Measurements from ENCODE around the gene VASH2.

The VASH2 gene

DNA sequence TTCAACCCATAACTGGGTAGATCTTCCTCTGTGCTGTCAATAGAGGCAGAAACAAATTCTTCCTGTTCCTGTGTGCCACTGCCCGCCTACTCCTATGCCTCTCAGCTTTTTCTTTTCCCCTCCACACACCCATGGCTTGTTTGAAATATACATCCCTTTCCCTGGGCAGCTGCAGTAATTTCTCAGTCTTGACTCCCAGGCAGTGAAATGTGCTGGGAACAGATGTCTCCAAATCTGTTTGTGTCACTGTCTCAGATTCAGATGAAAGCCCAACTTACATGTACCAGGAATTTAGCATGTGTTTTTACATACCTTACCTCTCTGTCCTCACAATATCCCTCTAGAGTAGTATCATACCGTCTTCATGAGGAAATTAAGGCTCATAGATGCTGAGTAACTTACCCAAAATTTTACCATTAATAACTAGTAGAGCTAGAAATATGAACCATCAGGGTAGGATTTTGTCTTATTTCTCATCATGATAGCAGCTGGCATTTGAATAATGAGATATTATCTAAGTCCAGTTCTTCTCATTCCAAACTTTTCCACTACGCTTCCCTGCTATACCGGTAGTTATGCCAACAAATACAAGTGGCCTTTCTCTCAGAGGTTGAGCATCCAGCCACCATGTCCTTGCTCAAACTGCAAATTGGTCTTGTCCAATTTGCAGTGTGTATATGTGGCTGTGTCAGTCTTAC lies 4.7 kb upstream of the VASH2 start:
- Histone ChIP-seq H3K9me3 (ENCODE audit: control insufficient read depth, low read length) (peaks cover 3% of the 10 kb centered on the region), H3K36me3 (ENCODE audit: control insufficient read depth, insufficient read depth, low read length) (no peaks in the 10 kb centered on the region), H3K4me3 (ENCODE audit: extremely low read depth, insufficient read depth, low read length, poor library complexity, severe bottlenecking) (no peak overlapping the region), H3K27ac (ENCODE audit: low read depth, low read length, severe bottlenecking) (no peak overlapping the region), H3K4me1 (ENCODE audit: control insufficient read depth, insufficient read depth, low read length, poor library complexity, severe bottlenecking) (no peaks in the 10 kb centered on the region)
- WGBS, 2 experiments (ENCODE audit: insufficient coverage in 2 of 2), result 86 to 100% methylated on average over 1 to 2 of the region's 4 CpGs

DNA sequence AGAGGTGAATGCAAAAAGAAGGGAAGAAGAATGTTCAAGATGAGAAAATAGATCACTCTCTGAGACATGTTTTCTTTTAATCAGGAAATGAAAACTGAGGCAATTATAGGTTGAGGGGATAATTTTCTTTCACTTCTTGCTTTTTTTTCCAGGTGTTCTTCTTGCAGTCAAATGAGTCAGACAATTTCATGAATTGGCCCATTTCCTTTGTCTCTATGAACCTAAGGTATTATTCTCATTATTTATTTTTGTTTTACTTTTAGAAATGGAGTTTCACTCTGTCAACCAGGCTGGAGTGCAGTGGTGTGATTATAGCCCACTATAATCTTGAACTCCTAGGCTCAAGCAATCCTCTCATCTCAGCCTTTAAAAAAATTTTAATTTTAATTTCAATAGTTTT lies 3.5 kb upstream of the VASH2 start:
- Histone ChIP-seq H3K9me3 (ENCODE audit: control insufficient read depth, low read length) (no peaks in the 10 kb centered on the region), H3K4me3 (ENCODE audit: extremely low read depth, insufficient read depth, low read length, poor library complexity, severe bottlenecking) (no peak overlapping the region), H3K36me3 (ENCODE audit: control insufficient read depth, insufficient read depth, low read length) (no peaks in the 10 kb centered on the region), H3K27ac (ENCODE audit: low read depth, low read length, severe bottlenecking) (no peak overlapping the region), H3K4me1 (ENCODE audit: control insufficient read depth, insufficient read depth, low read length, poor library complexity, severe bottlenecking) (no peaks in the 10 kb centered on the region)

DNA sequence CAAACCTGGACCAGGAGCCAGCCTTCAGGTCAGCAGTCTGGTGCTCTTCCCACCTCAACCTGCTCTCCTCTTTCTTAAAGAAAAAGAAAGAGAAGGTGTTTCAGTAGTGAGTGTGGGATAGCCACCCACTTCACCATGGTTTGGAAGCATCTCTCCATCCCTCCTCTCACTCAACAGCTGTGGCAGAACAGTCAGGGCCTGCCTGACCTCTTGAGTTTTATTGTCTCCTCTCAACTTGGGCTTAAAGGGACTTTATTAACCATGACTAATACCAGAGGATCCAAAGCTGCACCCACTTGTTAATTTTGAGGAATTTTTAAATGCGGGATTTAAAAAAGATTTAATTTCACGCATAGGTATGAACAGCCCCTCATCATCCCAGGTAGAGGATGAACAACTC lies 570 bp upstream of the VASH2 start:
- H3K9me3 ChIP-seq (ENCODE audit: control insufficient read depth, low read length), result no peaks in the 10 kb centered on the region
- H3K36me3 ChIP-seq (ENCODE audit: control insufficient read depth, insufficient read depth, low read length), result peaks cover 9% of the 10 kb centered on the region
- no peak overlapping the region for H3K27ac ChIP-seq (ENCODE audit: low read depth, low read length, severe bottlenecking)
- H3K4me3 ChIP-seq (ENCODE audit: extremely low read depth, insufficient read depth, low read length, poor library complexity, severe bottlenecking), result peak overlapping the region; percentile 68
- no peaks in the 10 kb centered on the region for H3K4me1 ChIP-seq (ENCODE audit: control insufficient read depth, insufficient read depth, low read length, poor library complexity, severe bottlenecking)
- 43 to 44% methylated on average over 1 of the region's 2 CpGs for WGBS, 2 experiments (ENCODE audit: insufficient coverage in 2 of 2)

DNA sequence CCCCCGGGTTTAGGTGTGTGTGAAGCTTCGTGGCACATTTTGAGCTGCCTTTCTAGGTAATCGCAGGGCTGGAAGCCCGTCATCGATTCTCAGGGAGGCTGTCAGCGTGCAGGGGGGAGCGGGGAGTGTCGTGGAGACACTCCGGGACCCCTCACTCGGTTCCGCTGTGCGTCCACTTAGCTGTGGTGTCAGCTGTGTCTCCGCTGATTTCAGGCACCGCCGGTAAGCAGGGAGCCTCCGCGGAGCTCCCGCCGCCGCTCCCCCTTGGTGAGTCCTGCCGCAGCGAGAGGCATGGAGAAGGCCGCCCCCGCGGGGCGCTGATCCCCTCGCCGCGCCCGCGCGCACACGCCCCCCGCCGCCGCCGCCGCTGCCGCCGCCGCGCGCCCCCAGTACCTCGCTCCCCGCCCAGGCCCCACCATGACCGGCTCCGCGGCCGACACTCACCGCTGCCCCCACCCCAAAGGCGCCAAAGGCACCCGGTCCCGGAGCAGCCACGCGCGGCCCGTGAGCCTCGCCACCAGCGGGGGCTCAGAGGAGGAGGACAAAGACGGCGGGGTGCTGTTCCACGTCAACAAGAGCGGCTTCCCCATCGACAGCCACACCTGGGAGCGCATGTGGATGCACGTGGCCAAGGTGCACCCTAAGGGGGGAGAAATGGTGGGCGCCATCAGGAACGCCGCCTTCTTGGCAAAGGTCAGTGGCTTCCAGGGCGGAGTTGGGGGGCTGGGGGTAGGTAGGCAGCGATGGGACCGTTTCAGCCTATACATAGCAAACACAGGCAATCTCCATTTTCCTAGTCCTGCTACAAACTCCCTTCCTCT lies 995 bp downstream of the VASH2 start:
- no peaks in the 10 kb centered on the region for H3K4me1 ChIP-seq (ENCODE audit: control insufficient read depth, insufficient read depth, low read length, poor library complexity, severe bottlenecking)
- no peaks in the 10 kb centered on the region for H3K9me3 ChIP-seq (ENCODE audit: control insufficient read depth, low read length)
- 1 to 3% methylated on average over 28 to 39 of the region's 72 CpGs for WGBS, 2 experiments (ENCODE audit: insufficient coverage in 2 of 2)
- H3K27ac ChIP-seq (ENCODE audit: low read depth, low read length, severe bottlenecking), result no peak overlapping the region
- peaks cover 9% of the 10 kb centered on the region for H3K36me3 ChIP-seq (ENCODE audit: control insufficient read depth, insufficient read depth, low read length)
- peak overlapping the region; percentile 68 for H3K4me3 ChIP-seq (ENCODE audit: extremely low read depth, insufficient read depth, low read length, poor library complexity, severe bottlenecking)

DNA sequence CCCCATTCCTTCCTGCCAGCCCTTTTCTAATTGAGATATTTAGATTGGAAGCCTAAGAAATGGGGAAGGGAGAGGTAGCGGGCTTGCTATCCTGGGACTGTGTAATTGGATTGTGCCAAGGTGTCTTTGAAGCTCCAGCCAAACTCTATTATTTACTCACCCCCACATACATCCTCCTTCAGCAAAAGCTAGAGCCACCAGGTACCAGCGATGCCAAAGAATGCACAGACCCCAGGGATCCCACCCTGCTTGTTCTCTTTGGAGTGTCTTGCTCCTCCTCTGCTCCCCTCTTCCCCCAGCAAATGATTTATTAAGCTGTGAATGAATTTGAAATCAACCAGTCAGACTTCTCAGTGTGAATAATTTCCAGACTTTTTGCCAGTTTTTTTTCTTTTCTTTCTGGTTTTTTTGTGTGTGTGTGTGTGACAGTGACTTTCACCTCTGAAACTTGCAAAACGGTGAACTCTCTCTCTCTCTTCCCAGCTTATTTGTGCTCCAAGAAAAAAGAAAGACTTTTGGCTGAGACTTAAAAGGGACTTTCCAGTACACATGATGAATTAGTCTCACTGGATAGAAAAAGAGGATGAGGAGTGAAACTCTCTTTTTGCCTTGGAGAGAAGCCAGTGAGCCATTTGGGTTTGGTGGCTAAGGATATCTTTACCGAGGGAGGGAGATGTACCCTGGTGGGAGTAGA lies 1.8 kb downstream of the VASH2 start:
- Histone ChIP-seq H3K27ac (ENCODE audit: low read depth, low read length, severe bottlenecking) (no peak overlapping the region), H3K4me1 (ENCODE audit: control insufficient read depth, insufficient read depth, low read length, poor library complexity, severe bottlenecking) (no peaks in the 10 kb centered on the region), H3K36me3 (ENCODE audit: control insufficient read depth, insufficient read depth, low read length) (peaks cover 12% of the 10 kb centered on the region), H3K4me3 (ENCODE audit: extremely low read depth, insufficient read depth, low read length, poor library complexity, severe bottlenecking) (peak overlapping the region; percentile 68), H3K9me3 (ENCODE audit: control insufficient read depth, low read length) (no peaks in the 10 kb centered on the region)
- 23 to 44% methylated on average over 2 of the region's 4 CpGs for WGBS, 2 experiments (ENCODE audit: insufficient coverage in 2 of 2)

DNA sequence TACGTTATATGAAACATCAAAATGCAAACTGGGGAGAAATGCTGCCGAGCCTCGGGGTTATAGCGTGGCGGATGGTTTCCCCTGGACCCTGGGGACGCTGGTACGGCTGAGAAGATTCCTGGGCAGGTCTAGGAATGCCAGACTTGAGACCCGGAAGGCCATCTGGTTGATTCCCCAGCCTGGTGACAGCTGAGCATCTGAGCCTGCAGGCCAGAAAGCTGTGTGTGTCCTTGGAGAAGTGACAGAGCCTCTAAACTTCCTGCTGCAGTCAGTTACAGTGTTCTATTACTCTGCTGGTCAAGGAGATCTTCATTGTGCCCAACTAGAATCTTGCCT lies 2.3 kb downstream of the VASH2 start:
- no peak overlapping the region for H3K4me3 ChIP-seq (ENCODE audit: extremely low read depth, insufficient read depth, low read length, poor library complexity, severe bottlenecking)
- no peak overlapping the region for H3K27ac ChIP-seq (ENCODE audit: low read depth, low read length, severe bottlenecking)
- peaks cover under 1% of the 10 kb centered on the region for H3K4me1 ChIP-seq (ENCODE audit: control insufficient read depth, insufficient read depth, low read length, poor library complexity, severe bottlenecking)
- peaks cover 14% of the 10 kb centered on the region for H3K36me3 ChIP-seq (ENCODE audit: control insufficient read depth, insufficient read depth, low read length)
- H3K9me3 ChIP-seq (ENCODE audit: control insufficient read depth, low read length), result no peaks in the 10 kb centered on the region
- WGBS, 2 experiments (ENCODE audit: insufficient coverage in 2 of 2), result 74 to 76% methylated on average over 8 of the region's 8 CpGs

DNA sequence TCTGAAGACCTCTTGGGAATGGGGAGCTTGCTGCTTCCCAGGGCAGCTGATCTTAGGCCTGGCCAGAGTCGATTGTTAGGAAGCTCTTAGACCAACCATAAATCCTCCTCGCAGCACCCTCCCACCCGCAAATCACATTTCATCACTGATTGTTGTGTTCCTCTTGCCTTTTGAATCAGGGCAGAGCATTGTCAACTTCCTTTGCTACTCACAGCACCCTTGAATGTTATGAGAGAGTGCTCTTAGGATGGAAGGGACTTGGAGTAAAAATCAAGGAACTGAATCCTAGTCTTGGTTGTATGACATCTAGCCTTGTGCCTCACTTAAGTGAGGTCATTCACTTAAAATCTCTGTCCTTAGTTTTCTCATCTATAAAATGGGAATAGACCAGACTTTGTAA lies 3.0 kb downstream of the VASH2 start:
- H3K4me3 ChIP-seq (ENCODE audit: extremely low read depth, insufficient read depth, low read length, poor library complexity, severe bottlenecking), result no peak overlapping the region
- peaks cover 14% of the 10 kb centered on the region for H3K36me3 ChIP-seq (ENCODE audit: control insufficient read depth, insufficient read depth, low read length)
- no peaks in the 10 kb centered on the region for H3K9me3 ChIP-seq (ENCODE audit: control insufficient read depth, low read length)
- peaks cover 7% of the 10 kb centered on the region for H3K4me1 ChIP-seq (ENCODE audit: control insufficient read depth, insufficient read depth, low read length, poor library complexity, severe bottlenecking)
- no peak overlapping the region for H3K27ac ChIP-seq (ENCODE audit: low read depth, low read length, severe bottlenecking)
- WGBS, 2 experiments (ENCODE audit: insufficient coverage in 2 of 2), result 86 to 87% methylated on average over 1 to 3 of the region's 3 CpGs

DNA sequence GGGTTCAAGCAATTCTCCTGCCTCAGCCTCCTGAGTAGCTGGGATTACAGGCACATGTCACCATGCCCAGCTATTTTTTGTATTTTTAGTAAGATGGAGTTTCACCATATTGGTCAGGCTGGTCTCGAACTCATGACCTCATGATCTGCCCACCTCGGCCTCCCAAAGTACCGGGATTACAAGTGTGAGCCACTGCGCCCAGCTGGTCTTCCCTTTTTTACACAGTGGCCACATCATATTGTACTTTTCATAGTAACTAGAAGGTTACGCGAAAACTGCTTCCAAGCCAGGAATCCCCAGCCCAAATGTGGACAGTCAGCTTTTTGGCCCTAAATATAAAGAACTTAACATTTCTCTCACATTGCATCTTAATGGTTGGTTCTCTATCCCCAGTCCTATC lies 4.2 kb downstream of the VASH2 start:
- Histone ChIP-seq H3K4me3 (ENCODE audit: extremely low read depth, insufficient read depth, low read length, poor library complexity, severe bottlenecking) (no peak overlapping the region), H3K36me3 (ENCODE audit: control insufficient read depth, insufficient read depth, low read length) (peaks cover 17% of the 10 kb centered on the region), H3K9me3 (ENCODE audit: control insufficient read depth, low read length) (no peaks in the 10 kb centered on the region), H3K4me1 (ENCODE audit: control insufficient read depth, insufficient read depth, low read length, poor library complexity, severe bottlenecking) (peaks cover 15% of the 10 kb centered on the region), H3K27ac (ENCODE audit: low read depth, low read length, severe bottlenecking) (no peak overlapping the region)
- 98% methylated on average over 6 of the region's 6 CpGs; no CpG with 5 or more reads in 1 of the 2 experiments for WGBS, 2 experiments (ENCODE audit: insufficient coverage in 2 of 2)

DNA sequence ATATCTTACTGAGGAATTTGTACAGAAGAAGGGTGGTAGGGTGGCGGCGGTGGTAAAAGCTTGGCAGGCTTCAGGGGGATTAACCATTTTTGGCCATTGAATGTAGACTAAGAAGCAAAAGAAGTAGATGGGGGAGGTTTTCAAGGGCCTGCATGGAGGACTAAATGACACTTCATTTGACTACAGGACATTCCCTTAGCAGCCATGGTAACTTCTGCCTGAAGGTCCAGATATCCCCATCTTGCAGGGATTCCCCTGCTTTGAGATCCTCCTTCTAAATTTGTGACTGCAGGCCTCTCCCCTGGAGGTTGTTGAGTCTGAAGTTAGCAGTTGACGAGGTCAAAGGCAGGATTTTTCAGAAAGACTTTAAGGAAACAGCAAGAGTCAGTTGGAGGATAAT lies 4.8 kb downstream of the VASH2 start:
- Histone ChIP-seq H3K27ac (ENCODE audit: low read depth, low read length, severe bottlenecking) (no peak overlapping the region), H3K4me1 (ENCODE audit: control insufficient read depth, insufficient read depth, low read length, poor library complexity, severe bottlenecking) (peaks cover 17% of the 10 kb centered on the region), H3K9me3 (ENCODE audit: control insufficient read depth, low read length) (no peaks in the 10 kb centered on the region), H3K4me3 (ENCODE audit: extremely low read depth, insufficient read depth, low read length, poor library complexity, severe bottlenecking) (no peak overlapping the region), H3K36me3 (ENCODE audit: control insufficient read depth, insufficient read depth, low read length) (peaks cover 19% of the 10 kb centered on the region)
- 100% methylated on average over 1 to 3 of the region's 3 CpGs for WGBS, 2 experiments (ENCODE audit: insufficient coverage in 2 of 2)

DNA sequence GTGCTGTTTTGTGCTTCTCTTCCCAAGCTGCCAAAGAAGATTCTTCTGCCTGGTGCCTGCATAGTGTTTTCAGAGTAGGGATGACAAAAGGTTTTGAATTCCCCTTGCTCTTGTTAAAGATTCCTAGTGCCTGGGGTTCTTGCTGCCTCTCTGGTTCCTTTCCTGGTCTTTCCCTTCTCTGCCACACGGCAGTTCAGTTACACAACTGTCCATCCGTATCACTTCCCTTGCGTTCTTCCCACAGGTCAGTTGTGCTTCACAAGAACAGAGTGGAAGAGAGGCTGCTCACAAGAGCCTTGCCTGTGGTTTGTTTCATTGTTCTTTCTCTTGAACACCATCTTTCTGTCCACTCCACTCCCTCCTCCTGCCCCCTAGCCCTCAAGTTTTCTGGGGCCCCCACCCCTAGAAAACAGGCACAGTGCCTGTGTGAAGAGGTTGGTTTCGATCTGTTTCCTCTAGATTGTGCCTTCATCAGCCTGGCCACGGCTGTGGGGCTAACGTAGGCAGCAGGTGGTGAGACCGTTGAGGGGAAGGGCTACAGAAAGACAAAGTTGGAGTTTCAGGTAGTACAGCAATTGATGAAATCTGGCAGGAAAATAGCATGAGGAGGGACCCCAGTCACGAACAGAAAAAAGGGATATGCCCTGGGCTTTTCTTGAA lies 5.8 kb downstream of the VASH2 start:
- H3K27ac ChIP-seq (ENCODE audit: low read depth, low read length, severe bottlenecking), result no peak overlapping the region
- 94 to 95% methylated on average over 7 to 8 of the region's 8 CpGs for WGBS, 2 experiments (ENCODE audit: insufficient coverage in 2 of 2)

More for the DNA sequence above, 5.8 kb downstream of the VASH2 start:
- Histone ChIP-seq H3K4me1 (ENCODE audit: control insufficient read depth, insufficient read depth, low read length, poor library complexity, severe bottlenecking) (peaks cover 17% of the 10 kb centered on the region), H3K9me3 (ENCODE audit: control insufficient read depth, low read length) (no peaks in the 10 kb centered on the region), H3K4me3 (ENCODE audit: extremely low read depth, insufficient read depth, low read length, poor library complexity, severe bottlenecking) (no peak overlapping the region), H3K36me3 (ENCODE audit: control insufficient read depth, insufficient read depth, low read length) (peaks cover 26% of the 10 kb centered on the region)
